Activated T-cell treated with anti-CD3 and anti-CD28 coated beads, Interleukin-2, amount 50 U/mL, for 48 hours (primary cell): ENCODE data around the gene NUP98.
"Not testable (repeated sequence)": the region's sequence is repeated elsewhere in the genome, so short reads cannot be mapped to it uniquely, and the experiment has no call there.

Experiments
- DNase-seq, 2 experiments: peaks; one replicate each; pipeline ENCODE4 v3.0.0-alpha.2; 2020

The NUP98 gene

GRCh38 chr11:3667149-3668035 lies 130.0 kb downstream of the NUP98 start:
- no peak for DNase-seq

GRCh38 chr11:3666023-3666530 lies 131.3 kb downstream of the NUP98 start:
- no peak for DNase-seq

- no peak for DNase-seq
These were observed 131.9 kb downstream of the NUP98 start for GRCh38 chr11:3665336-3666022.

GRCh38 chr11:3664032-3664630 lies 133.2 kb downstream of the NUP98 start:
- no peak for DNase-seq

GRCh38 chr11:3662856-3663255 lies 134.5 kb downstream of the NUP98 start:
- no peak for DNase-seq

GRCh38 chr11:3660960-3661359 lies 136.4 kb downstream of the NUP98 start:
- no peak for DNase-seq

GRCh38 chr11:3659595-3660515 lies 137.5 kb downstream of the NUP98 start:
- no peak for DNase-seq

GRCh38 chr11:3658252-3658651 lies 139.1 kb downstream of the NUP98 start:
- DNase-seq = no peak

GRCh38 chr11:3657331-3657730 lies 140.0 kb downstream of the NUP98 start:
- DNase-seq = not testable (repeated sequence)

- no peak for DNase-seq
These were observed 141.8 kb downstream of the NUP98 start for GRCh38 chr11:3655547-3655946.

- DNase-seq = not testable (repeated sequence)
These were observed 144.8 kb downstream of the NUP98 start for GRCh38 chr11:3652514-3652913.

- DNase-seq = not testable (repeated sequence)
These were observed 148.0 kb downstream of the NUP98 start for GRCh38 chr11:3649374-3649773.

GRCh38 chr11:3648843-3649242 lies 148.5 kb downstream of the NUP98 start:
- not testable (repeated sequence) for DNase-seq

- no peak for DNase-seq
These were observed 151.8 kb downstream of the NUP98 start for GRCh38 chr11:3645552-3645951.

- DNase-seq = no peak
These were observed 152.5 kb downstream of the NUP98 start, which contains the start of gene ART1 for GRCh38 chr11:3644817-3645235. TSS of gene ART1 (plus strand) at chr11:3645128. CDS start at chr11:3659214, 14,086 bp downstream.

GRCh38 chr11:3643102-3643546 lies 154.2 kb downstream of the NUP98 start:
- not testable (repeated sequence) for DNase-seq

- DNase-seq = peak; percentile 85 to 87
These were observed 155.0 kb downstream of the NUP98 start for GRCh38 chr11:3642071-3642951.

GRCh38 chr11:3641701-3642070 lies 155.7 kb downstream of the NUP98 start, which contains the start of gene ART5:
TSS of gene ART5 (minus strand) at chr11:3641992. CDS start at chr11:3641862, 130 bp downstream.
- no peak for DNase-seq

GRCh38 chr11:3641191-3641590 lies 156.2 kb downstream of the NUP98 start:
- DNase-seq = no peak

GRCh38 chr11:3639841-3640240 lies 157.5 kb downstream of the NUP98 start:
- DNase-seq = no peak

- DNase-seq = no peak
These were observed 158.8 kb downstream of the NUP98 start for GRCh38 chr11:3638513-3638912.
